Globus pallidus (tissue), 1 donor: ENCODE results near the gene FRY.

Experiments
- DNase-seq: peaks from one replicate; pipeline ENCODE4 v3.0.0-alpha.2; 2015; ENCODE audit warnings: low spot score

FRY gene

DNA sequence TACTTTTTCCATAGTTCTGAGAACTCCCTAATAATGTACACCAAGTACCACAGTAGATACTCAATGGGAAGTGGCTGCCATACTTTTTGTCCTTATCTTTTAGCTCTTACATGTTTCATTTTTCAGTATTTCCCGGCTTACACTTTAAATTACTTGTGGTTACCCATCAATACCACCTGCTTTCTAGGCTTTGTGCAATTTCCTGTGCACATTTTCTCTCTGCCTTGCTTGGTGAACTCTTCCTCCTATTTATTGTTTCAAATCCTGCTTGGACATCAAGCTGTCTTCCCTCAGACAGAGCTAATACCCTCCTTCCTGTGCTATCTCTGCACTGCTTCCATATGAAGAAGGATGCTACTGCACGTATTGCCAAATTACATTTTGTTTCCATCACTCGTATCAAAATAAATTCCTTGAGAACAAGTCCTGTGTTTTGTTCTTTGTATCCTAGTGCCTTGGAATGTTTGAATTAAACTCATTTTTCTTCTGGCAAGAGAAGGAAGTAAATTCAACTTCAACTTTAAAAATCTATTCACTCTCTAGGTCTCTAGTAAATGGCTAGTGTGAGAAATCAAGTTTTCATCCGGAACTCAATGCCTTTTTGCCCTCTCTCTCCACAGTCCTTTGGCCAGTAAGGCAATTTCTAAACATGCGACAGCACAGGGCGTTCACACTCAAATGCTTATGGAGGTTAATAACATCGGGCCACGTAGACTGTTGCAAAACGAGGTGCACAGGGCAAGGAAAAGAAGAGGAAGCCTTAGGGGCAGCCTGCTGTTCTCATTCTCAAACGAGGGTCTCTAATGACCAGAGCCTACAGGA lies 277.9 kb downstream of the FRY start:
- no peak for DNase-seq

DNA sequence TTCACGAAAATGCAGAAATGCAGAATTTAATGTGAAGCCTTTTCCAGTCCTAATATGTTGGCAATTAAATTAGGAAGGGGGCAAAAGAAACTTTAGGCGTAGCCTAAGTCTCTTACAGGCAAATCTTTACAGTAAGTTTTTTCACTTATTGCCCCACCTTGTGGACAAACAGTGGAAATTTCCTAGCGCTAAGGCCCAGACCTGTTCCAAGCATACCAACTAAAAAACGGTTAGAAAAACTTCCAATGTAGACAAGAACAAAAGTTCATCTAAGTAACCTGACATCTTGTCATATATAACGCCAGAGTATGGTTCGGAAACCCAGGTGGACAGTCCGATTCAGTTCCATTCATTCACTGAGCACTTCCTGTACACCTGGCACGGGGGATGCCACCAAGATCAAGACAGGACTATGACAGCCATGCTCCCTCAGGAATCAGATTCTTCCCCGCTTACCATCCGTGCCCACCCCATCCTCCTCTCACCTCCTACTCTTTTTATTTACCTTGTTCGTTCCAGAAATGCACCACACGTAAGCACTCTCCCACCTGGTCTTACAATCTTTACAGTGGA lies 278.6 kb downstream of the FRY start:
- DNase-seq, result peak; percentile 52

DNA sequence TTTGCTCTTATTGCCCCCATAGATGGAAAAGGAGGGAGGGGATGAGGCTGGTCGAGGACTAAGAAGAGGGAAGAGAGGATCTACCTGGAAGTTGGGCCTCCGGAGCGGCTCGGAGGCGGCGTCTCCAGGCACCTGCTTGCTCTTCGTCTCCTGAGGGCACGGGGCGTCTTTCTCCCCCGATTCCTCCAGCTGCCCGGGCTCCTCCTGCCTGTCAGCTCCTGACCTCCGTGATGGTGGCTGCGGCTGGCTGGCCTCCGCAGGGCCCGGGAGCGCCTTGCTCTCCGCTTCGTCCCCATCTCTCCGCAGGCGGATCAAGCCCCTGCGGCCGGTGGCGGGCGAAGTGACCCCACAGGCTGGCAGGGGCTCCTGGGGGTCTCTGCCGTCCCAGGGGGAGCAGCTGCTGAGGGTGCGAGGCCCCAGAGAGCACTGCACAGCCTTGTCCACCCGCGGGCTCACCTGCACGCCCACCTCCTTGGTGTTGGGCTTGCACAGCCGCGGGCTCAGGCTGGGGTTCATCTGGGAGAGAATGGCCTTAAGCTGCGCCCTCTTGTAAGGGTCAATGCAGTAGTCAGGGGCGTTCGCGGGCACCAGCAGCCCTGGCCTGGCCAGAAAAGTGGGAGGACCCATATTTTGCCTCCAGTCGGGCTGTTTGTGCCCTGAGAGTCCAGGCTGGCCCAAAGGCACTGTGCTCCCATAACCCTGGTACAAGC lies 279.8 kb downstream of the FRY start:
- no peak for DNase-seq

DNA sequence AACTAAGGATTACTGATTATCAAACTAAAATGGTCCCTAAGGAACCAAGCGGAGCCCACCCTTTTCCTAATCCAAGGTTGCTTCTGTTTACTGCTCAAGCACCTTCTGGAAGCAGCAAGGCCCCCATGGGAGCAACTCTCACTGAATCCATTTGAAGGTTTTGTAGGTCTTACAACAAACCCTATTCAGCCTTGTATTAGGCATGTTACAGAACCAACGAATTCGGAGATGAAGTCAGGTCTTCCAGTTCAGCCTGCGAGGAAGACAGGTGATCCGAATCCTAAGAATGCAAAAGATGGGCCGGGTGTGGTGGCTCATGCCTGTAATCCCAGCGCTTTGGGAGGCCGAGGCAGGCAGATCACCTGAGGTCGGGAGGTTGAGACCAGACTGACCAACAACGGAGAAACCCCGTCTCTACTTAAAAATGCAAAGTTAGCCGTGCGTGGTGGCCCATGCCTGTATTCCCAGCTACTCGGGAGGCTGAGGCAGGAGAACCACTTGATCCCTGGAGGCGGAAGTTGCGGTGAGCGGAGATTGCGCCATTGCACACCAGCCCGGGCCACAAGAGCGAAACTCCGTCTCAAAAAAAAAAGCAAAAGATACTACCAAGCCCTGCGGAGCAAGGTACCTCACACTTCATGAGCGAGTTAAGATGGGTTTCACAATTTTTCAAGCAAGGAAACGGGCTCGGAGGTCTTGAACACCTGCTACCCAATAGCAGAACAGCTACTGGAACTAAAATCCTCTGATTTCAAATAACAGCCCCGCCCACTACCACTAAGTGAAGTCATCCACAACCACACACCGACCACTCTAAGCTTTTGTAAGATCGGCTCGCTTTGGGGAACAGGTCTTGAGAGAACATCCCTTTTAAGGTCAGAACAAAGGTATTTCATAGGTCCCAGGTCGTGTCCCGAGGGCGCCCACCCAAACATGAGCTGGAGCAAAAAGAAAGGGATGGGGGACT lies 283.0 kb downstream of the FRY start:
- peak; percentile 45 for DNase-seq

DNA sequence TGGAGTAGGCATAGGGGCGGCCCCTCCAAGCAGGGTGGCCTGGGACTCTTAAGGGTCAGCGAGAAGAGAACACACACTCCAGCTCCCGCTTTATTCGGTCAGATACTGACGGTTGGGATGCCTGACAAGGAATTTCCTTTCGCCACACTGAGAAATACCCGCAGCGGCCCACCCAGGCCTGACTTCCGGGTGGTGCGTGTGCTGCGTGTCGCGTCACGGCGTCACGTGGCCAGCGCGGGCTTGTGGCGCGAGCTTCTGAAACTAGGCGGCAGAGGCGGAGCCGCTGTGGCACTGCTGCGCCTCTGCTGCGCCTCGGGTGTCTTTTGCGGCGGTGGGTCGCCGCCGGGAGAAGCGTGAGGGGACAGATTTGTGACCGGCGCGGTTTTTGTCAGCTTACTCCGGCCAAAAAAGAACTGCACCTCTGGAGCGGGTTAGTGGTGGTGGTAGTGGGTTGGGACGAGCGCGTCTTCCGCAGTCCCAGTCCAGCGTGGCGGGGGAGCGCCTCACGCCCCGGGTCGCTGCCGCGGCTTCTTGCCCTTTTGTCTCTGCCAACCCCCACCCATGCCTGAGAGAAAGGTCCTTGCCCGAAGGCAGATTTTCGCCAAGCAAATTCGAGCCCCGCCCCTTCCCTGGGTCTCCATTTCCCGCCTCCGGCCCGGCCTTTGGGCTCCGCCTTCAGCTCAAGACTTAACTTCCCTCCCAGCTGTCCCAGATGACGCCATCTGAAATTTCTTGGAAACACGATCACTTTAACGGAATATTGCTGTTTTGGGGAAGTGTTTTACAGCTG lies 283.9 kb downstream of the FRY start, which contains the start of the genes BRCA2 and ZAR1L:
TSS of gene BRCA2 (plus strand) at position 271 of the 790 bp plus-strand sequence. CDS start 953 bp downstream, outside the sequence.
TSS of gene ZAR1L (minus strand) at position 126 of the 790 bp plus-strand sequence. CDS start 3,438 bp downstream, outside the sequence.
- peak; percentile 83 for DNase-seq

DNA sequence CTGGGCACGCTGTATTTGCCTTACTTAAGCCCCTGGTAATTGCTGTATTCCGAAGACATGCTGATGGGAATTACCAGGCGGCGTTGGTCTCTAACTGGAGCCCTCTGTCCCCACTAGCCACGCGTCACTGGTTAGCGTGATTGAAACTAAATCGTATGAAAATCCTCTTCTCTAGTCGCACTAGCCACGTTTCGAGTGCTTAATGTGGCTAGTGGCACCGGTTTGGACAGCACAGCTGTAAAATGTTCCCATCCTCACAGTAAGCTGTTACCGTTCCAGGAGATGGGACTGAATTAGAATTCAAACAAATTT lies 284.4 kb downstream of the FRY start:
- DNase-seq, result no peak

DNA sequence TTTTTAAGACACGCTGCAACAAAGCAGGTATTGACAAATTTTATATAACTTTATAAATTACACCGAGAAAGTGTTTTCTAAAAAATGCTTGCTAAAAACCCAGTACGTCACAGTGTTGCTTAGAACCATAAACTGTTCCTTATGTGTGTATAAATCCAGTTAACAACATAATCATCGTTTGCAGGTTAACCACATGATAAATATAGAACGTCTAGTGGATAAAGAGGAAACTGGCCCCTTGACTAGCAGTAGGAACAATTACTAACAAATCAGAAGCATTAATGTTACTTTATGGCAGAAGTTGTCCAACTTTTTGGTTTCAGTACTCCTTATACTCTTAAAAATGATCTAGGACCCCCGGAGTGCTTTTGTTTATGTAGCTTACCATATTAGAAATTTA lies 284.9 kb downstream of the FRY start:
- no peak for DNase-seq

DNA sequence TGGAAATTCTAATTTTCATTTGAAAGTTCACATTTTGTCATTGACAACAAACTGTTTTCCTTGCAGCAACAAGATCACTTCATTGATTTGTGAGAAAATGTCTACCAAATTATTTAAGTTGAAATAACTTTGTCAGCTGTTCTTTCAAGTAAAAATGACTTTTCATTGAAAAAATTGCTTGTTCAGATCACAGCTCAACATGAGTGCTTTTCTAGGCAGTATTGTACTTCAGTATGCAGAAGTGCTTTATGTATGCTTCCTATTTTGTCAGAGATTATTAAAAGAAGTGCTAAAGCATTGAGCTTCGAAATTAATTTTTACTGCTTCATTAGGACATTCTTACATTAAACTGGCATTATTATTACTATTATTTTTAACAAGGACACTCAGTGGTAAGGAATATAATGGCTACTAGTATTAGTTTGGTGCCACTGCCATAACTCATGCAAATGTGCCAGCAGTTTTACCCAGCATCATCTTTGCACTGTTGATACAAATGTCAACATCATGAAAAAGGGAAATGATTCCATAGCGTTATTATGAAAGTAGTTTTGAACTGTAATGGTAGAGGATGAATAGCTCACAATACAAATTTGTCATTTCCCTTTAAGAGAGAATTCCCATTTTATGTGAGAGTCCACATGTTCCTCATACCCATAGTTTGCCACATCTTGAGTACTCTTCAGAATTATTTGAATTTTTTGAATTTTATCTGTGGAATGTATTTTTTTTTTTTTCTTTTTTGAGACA lies 286.3 kb downstream of the FRY start:
- no peak for DNase-seq

DNA sequence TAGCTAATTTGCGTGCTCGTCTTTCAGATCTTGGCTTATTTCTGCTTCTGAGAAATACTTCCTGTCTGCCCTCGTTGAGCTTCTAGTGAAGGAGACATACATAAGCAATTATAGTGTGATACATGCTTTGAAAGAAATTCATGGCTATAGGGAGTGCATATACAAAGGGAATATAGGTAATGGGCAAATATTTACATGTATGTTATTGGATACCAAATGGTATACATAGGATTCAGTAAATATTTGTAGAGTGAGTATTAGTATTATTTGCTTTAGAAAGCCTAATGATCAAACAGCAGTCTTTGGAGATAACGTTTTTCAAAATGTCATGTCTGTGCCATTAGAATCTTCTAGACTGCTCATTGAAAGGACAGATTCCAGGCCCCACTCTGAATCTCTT lies 289.0 kb downstream of the FRY start:
- DNase-seq, result no peak

DNA sequence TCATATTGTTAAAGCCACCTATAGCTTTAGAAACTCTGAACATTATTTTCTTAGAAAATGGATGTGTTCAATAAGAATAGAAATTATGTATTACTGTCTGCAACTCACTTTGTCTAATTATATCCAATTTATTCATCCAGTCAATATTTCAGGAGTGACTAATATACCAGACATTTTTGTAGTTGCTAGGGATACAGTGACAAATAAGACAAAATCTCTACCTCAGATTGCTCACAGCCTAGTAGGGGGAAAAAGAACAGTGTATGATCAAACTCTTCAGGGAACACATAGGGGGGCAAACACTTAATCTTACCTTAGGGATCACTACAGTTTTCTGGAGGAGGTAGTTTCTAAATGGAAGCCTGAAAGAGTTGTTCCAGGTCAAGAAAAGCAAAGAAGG lies 292.3 kb downstream of the FRY start:
- no peak for DNase-seq

DNA sequence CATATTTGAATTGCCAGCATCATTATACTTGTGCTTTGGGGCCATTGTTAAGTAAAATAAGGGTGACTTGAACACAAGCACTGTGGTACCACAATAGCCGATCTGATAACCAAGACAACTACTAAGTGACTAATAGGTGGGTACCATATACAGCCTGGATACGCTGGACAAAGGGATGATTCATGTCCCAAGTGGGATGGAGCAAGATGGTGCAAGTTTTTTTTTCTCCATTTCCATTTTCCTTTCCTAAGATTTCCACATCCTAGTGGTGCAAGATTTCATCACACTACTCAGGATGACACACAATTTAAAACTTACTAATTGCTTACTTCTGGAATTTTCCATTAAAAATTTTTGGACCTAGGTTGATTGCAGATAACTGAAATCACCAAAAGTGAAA lies 298.9 kb downstream of the FRY start:
- DNase-seq, result no peak

DNA sequence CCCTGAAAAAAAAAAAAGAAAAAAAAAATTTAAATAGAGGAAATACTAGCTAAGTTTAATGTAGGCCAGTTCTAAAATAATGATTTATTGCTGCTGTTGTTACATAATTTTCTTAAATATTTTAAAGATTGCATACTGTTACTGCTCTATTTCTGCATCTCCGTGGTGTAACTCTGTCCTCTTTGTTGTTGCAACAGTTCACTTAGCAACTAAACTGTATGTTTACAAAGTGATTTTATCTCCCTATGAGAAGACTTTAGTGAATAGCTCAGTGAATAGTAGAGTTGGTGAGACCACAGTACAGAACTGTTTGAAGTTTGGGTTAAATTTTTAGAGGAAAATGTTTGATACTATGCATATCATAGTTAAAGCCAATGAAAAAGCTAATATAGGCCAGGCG lies 303.1 kb downstream of the FRY start:
- no peak for DNase-seq

DNA sequence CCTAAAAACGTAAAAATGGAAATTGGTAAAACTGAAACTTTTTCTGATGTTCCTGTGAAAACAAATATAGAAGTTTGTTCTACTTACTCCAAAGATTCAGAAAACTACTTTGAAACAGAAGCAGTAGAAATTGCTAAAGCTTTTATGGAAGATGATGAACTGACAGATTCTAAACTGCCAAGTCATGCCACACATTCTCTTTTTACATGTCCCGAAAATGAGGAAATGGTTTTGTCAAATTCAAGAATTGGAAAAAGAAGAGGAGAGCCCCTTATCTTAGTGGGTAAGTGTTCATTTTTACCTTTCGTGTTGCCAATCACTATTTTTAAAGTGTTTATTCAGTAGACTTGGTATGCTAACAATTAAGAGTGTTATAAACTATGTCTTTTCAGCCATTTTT lies 309.3 kb downstream of the FRY start:
- DNase-seq, result no peak

DNA sequence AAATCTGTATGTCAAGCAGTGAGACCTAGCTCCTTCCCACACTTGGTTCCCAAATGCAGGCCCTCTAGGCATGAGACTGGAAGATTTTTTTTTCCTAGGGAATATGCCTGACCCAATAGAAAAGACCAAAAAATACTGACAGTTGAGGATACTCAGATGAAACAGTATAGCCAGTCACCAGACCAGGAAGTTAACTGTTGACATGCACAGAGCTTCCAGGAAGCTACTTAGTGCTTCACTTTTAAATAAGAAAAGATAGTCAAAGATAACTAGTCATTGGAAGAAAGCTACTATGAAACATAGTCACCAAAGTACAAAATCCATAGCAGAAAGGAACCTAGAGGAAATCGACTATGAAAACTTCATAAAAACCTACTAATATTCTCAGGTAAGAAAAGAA lies 316.1 kb downstream of the FRY start:
- no peak for DNase-seq
